Effector memory CD4-positive, alpha-beta T cell (primary cell): Measurements from ENCODE around the gene SAMM50.

ENCODE experiments used
- DNase-seq, 3 donors: peaks; one replicate each; pipeline ENCODE4 v3.0.0-alpha.2; 2020
- H3K27ac ChIP-seq: 2 replicates; pipeline ENCODE4 v1.7.0; 2013; ENCODE audit warnings: mild to moderate bottlenecking, low read length, moderate library complexity; ENCODE audit not compliant: insufficient read depth, poor library complexity, severe bottlenecking
- H3K27me3 ChIP-seq: replicated peaks from 2 replicates; pipeline ENCODE4 v1.7.0; 2013; ENCODE audit warnings: mild to moderate bottlenecking, low read length; ENCODE audit not compliant: insufficient read depth, control insufficient read depth, poor library complexity, severe bottlenecking
- H3K36me3 ChIP-seq: 2 replicates; pipeline ENCODE4 v1.7.0; 2013; ENCODE audit warnings: mild to moderate bottlenecking, low read length, moderate library complexity; ENCODE audit not compliant: control insufficient read depth, insufficient read depth
- H3K4me1 ChIP-seq: 2 replicates; pipeline ENCODE4 v1.7.0; 2013; ENCODE audit warnings: low read length, mild to moderate bottlenecking; ENCODE audit not compliant: control insufficient read depth, insufficient read depth, poor library complexity, severe bottlenecking
- H3K4me3 ChIP-seq: 2 replicates; pipeline ENCODE4 v1.7.0; 2013; ENCODE audit warnings: low read length, low read depth, mild to moderate bottlenecking; ENCODE audit not compliant: insufficient read depth, poor library complexity, severe bottlenecking
- H3K9me3 ChIP-seq: 2 replicates; pipeline ENCODE4 v1.7.0; 2013; ENCODE audit warnings: mild to moderate bottlenecking, low read length, moderate library complexity; ENCODE audit not compliant: control insufficient read depth
- total RNA-seq, 3 donors: gene quantifications; one replicate each; lab custom pipeline; 2026; lab: John Stamatoyannopoulos, UW

SAMM50 gene
- 16.6 to 27.9 (median 17.1) reads per million in 3 donors for total RNA-seq

GRCh38 chr22:43955040-43955882 is at the start of gene SAMM50:
TSS of gene SAMM50 (plus strand) at chr22:43955442. CDS start at chr22:43955578, 136 bp downstream.
- H3K27me3 ChIP-seq: no peaks in the 10 kb centered on the region
- peaks cover 18% of the 10 kb centered on the region for H3K4me1 ChIP-seq
- peak; percentile 83 to 88 (median 84) for DNase-seq
- H3K27ac ChIP-seq: peak within 1 kb of the TSS; percentile 77
- H3K9me3 ChIP-seq: no peaks in the 10 kb centered on the region
- H3K4me3 ChIP-seq: peak within 1 kb of the TSS; percentile 91
- no peaks in the 10 kb centered on the region for H3K36me3 ChIP-seq

GRCh38 chr22:43905681-43906080 is 49.6 kb upstream of the SAMM50 start:
- Histone ChIP-seq H3K36me3 (no peaks in the 10 kb centered on the region), H3K27ac (no peak overlapping the region), H3K4me3 (no peak overlapping the region), H3K9me3 (no peaks in the 10 kb centered on the region), H3K4me1 (no peaks in the 10 kb centered on the region), H3K27me3 (no peaks in the 10 kb centered on the region)
- DNase-seq: no peak

GRCh38 chr22:43909708-43910107 is 45.5 kb upstream of the SAMM50 start:
- no peaks in the 10 kb centered on the region for H3K27me3 ChIP-seq
- no peaks in the 10 kb centered on the region for H3K36me3 ChIP-seq
- no peak overlapping the region for H3K4me3 ChIP-seq
- H3K9me3 ChIP-seq: no peaks in the 10 kb centered on the region
- no peaks in the 10 kb centered on the region for H3K4me1 ChIP-seq
- DNase-seq: no peak
- no peak overlapping the region for H3K27ac ChIP-seq

GRCh38 chr22:43910178-43910695 is 45.0 kb upstream of the SAMM50 start:
- no peaks in the 10 kb centered on the region for H3K36me3 ChIP-seq
- H3K27me3 ChIP-seq: no peaks in the 10 kb centered on the region
- H3K9me3 ChIP-seq: no peaks in the 10 kb centered on the region
- DNase-seq: no peak
- H3K27ac ChIP-seq: no peak overlapping the region
- no peak overlapping the region for H3K4me3 ChIP-seq
- no peaks in the 10 kb centered on the region for H3K4me1 ChIP-seq

- Histone ChIP-seq H3K4me3 (no peak overlapping the region), H3K4me1 (no peaks in the 10 kb centered on the region), H3K36me3 (no peaks in the 10 kb centered on the region), H3K27ac (no peak overlapping the region), H3K9me3 (no peaks in the 10 kb centered on the region), H3K27me3 (no peaks in the 10 kb centered on the region)
- no peak for DNase-seq
Measured at GRCh38 chr22:43911351-43911750, 43.9 kb upstream of the SAMM50 start.

- Histone ChIP-seq H3K27me3 (no peaks in the 10 kb centered on the region), H3K9me3 (no peaks in the 10 kb centered on the region), H3K4me1 (no peaks in the 10 kb centered on the region), H3K27ac (no peak overlapping the region), H3K4me3 (no peak overlapping the region), H3K36me3 (no peaks in the 10 kb centered on the region)
- no peak for DNase-seq
Measured at GRCh38 chr22:43917521-43917920, 37.7 kb upstream of the SAMM50 start.

GRCh38 chr22:43919106-43919973 is 35.9 kb upstream of the SAMM50 start:
- Histone ChIP-seq H3K27ac (no peak overlapping the region), H3K27me3 (peaks cover 5% of the 10 kb centered on the region), H3K4me1 (peaks cover 11% of the 10 kb centered on the region), H3K9me3 (no peaks in the 10 kb centered on the region), H3K4me3 (no peak overlapping the region), H3K36me3 (no peaks in the 10 kb centered on the region)
- no peak for DNase-seq

- H3K27ac ChIP-seq: no peak overlapping the region
- no peak overlapping the region for H3K4me3 ChIP-seq
- DNase-seq: no peak
- H3K4me1 ChIP-seq: peaks cover 12% of the 10 kb centered on the region
- H3K27me3 ChIP-seq: peaks cover 6% of the 10 kb centered on the region
- H3K36me3 ChIP-seq: no peaks in the 10 kb centered on the region
- no peaks in the 10 kb centered on the region for H3K9me3 ChIP-seq
Measured at GRCh38 chr22:43921370-43921769, 33.9 kb upstream of the SAMM50 start.

- H3K27me3 ChIP-seq: peaks cover 6% of the 10 kb centered on the region
- DNase-seq: no peak
- no peaks in the 10 kb centered on the region for H3K36me3 ChIP-seq
- peaks cover 12% of the 10 kb centered on the region for H3K4me1 ChIP-seq
- no peaks in the 10 kb centered on the region for H3K9me3 ChIP-seq
- H3K4me3 ChIP-seq: no peak overlapping the region
- no peak overlapping the region for H3K27ac ChIP-seq
Measured at GRCh38 chr22:43922123-43922522, 33.1 kb upstream of the SAMM50 start.
